Activated T-cell treated with anti-CD3 and anti-CD28 coated beads for 4 hours (primary cell): Measurements from ENCODE around the gene PALM2AKAP2.

ENCODE experiments used
- DNase-seq: peaks from one replicate; pipeline ENCODE4 v3.0.0-alpha.2; 2020

PALM2AKAP2 gene

GRCh38 chr9:109779711-109780452 is at the start of gene PALM2AKAP2:
Gene PALM2AKAP2 (plus strand): TSS chr9:109780198. CDS start chr9:109780489, 291 bp downstream.
- no peak for DNase-seq

DNA sequence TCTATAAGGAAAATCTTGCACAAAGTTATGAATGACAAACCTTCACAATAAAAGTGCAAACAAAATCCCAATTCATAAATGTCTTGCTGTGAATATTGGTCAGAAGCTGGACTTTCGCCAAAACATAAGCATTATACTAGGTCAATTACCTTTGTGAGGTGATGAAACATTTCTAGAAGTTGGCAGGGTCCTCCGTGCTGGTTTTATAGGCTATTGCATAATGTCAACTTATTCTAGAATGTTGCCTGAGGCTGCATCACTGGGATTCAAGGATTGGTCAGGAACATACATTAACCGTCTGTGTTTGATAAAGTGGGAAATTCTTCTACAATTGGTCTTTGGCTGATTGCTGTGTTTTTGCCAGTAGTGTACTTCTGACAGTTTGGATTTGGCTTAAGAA is 49.8 kb upstream of the PALM2AKAP2 start:
- DNase-seq, result no peak

GRCh38 chr9:109733690-109734089 is 46.3 kb upstream of the PALM2AKAP2 start:
- no peak for DNase-seq

GRCh38 chr9:109734814-109735213 is 45.2 kb upstream of the PALM2AKAP2 start:
- no peak for DNase-seq

GRCh38 chr9:109735801-109736200 is 44.2 kb upstream of the PALM2AKAP2 start:
- no peak for DNase-seq

DNA sequence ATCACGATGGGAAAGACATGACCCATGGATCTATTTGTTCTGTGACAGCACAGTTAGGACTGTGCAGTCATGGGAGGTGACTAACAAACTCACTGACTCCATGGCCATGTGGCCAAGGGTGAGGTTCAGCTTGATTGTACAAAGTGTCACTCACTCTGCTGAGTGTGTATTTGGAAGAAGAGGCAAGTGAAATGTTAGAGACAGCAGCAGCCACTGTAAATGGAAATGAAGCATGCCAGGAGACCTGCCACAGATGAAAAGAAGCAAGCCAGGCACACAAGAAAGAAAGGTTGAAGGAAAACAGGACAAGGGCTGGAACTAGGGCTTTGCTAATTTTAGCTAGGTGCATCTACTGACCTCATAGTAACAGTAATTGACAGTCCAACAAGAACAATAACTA is 42.7 kb upstream of the PALM2AKAP2 start:
- DNase-seq, result no peak

- no peak for DNase-seq
Observed at GRCh38 chr9:109739760-109740159, 40.2 kb upstream of the PALM2AKAP2 start.

DNA sequence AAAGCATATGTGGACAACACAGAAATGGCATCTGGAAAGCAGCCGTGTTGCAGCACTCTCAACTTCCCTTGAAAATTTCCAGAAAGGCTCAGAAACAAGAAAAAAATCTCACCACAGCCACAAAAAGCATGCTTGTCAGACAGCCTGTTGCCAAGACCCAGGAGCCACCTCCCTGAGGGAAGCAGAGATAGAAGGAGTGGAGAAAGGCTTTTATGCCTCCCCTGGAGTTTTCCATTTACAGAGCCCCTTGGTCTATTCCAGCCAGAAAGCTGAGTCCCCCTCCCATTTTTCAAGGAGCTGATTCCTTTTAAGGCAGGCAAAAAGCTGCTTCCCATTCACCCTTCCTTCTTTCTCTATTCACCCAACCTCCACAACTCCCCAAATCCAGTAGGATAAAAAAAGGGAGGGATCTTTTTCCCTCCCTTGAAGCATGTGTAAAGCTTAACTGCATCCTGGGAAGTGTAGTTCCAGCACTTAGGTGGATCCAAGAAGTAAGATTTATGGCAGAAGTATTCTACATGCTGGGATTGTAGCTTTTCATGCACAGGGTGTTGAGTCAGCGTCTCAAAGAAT is 37.1 kb upstream of the PALM2AKAP2 start:
- DNase-seq, result no peak

DNA sequence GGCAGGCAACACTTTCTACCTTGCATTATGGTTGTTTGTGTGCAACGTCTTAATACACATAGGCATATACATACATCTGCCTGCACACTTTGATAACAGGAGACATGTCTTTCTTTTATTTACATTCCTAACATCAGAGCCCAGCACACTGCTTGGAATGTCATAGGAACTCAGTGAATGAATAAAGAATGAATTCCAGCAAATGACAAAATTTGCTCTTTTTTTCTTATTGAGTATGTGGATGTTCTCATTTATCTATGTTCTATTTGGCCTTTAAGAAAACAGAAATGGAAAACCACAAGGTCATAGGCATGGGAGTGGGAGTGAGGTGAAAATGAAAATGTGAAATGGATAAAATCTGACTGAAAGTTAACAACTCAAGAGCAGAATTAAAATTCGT is 36.3 kb upstream of the PALM2AKAP2 start:
- DNase-seq, result no peak

DNA sequence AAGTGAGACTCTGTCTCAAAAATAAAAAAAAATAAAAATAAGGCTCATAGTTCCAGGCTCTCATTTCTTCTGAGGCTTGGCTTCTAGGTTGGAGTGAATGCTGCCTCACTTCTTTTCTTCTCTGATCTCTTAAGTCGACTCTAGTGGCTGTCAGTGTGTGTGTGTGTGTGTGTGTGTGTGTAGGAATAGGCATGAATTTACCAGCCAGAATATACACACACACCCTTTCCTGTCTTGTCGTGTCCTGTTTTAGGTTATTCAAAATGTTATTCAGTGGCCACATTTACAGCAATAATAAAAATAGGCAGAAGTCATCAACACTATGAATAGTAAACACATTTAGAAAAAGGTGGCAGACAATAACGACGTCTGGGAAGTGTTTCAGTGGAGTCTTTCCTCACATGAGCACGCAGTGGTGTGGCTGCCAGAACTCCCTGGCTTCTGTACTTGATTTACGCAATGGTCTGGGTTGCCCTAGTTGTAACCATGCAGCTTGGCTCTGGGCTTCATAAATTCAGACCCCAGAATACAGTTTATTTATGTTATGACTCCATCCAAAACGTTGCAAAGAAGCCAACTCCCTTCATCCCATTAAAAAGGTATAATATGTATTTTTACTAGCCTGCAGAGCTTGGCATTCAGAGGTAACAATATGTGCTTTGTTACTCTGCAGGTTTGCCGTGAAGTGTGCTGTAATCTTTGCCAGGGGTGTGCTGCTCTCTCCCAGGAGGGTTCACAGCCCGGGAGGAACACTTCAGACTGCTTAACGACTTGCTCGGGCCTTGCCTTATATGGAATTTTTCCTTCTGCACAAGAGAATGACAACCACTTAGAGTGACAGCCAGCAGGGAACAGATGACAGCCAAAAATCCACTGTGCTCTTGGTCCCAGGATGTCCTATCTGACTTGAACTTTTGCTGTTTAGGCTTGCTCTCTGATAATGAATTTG is 34.4 kb upstream of the PALM2AKAP2 start:
- DNase-seq, result no peak

- DNase-seq, result no peak
Observed at GRCh38 chr9:109751253-109751652, 28.7 kb upstream of the PALM2AKAP2 start.

DNA sequence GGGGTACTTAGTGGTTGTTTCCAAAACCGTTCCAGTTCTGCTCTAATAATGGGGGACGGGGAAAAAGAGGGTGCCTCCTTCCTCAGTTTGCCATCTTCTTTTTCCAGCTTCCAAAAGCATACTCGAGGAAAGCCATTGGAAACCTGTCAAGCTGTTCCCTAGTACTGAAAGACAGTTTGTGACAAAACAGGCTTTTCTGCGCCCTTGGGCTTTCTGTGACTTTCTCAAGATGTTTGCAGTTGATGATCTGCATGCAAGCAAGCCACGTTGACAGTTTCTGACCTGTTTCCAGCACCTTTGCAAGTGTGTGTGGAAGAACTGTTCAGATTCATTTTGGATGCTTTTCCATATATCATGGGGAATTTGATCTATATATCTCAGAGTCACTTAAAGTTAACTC is 26.7 kb upstream of the PALM2AKAP2 start:
- no peak for DNase-seq

- no peak for DNase-seq
Observed at GRCh38 chr9:109755040-109755439, 25.0 kb upstream of the PALM2AKAP2 start.

DNA sequence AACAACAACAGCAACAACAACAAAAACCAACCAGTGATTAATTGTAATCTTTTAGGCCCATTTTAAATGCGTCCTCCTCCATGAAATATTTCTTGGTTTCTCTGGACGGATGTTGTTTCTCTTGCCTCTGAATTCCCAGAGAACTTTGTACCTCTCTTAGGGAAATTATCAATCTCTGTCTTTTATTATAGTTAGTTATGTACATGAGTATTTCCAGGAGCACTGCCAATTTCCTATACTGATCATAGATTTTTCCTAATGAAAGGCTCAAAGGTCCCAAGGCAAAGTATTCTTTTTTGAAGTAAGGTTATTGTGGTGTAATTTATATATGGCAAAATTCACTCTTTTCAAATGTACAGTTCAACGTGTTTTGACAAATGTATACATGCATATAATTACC is 20.4 kb upstream of the PALM2AKAP2 start:
- DNase-seq, result no peak

GRCh38 chr9:109765278-109765677 is 14.7 kb upstream of the PALM2AKAP2 start:
- no peak for DNase-seq

GRCh38 chr9:109765830-109766229 is 14.2 kb upstream of the PALM2AKAP2 start:
- DNase-seq, result no peak

GRCh38 chr9:109766351-109766750 is 13.6 kb upstream of the PALM2AKAP2 start:
- DNase-seq, result no peak

DNA sequence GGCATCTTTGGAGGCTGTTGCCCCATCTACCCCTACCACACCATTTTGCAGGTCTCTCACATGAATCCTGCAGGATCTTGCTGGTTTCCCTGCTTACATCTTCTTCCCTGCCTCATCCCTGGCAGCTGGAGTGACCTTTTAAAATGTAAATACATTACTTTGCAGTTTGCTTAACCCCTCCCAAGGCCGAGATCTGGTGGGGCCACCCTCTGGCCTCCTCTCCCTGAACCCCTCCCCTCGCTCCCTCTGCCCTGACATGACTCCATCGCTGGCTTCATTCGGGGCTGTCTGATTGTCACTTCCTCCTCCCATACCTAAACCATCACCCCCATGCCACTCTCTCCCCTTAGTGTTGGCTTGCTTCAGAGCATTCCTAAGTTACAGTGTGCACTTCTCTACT is 12.6 kb upstream of the PALM2AKAP2 start:
- DNase-seq, result no peak

- DNase-seq, result no peak
Observed at GRCh38 chr9:109767814-109768213, 12.2 kb upstream of the PALM2AKAP2 start.

- DNase-seq, result no peak
Observed at GRCh38 chr9:109769250-109769649, 10.7 kb upstream of the PALM2AKAP2 start.

- DNase-seq, result no peak
Observed at GRCh38 chr9:109770101-109770500, 9.9 kb upstream of the PALM2AKAP2 start.

DNA sequence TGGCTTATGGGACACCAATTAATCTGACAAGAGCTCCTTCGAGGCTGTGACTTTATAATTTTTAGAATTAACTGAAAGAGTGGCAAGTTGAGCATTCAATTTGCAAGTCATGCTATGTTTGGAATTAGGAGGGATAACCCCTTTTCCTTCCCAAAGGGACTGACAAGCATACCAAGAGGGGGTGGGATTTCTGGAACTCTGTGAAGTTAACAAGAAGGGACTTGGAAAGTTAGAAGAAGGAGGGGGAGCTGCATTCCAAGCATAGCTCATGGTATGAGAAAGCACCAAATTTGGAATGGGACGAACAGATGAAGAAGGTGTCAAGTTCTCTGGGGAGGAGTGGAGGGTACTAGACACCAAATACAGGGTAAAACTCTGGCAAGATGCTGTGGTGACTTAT is 8.9 kb upstream of the PALM2AKAP2 start:
- DNase-seq, result no peak

GRCh38 chr9:109771796-109772531 is 8.0 kb upstream of the PALM2AKAP2 start:
- no peak for DNase-seq
